Measurements from ENCODE around the gene NRXN2. TPM values are rescaled to one million over a fixed set of nuclear protein-coding genes. Genes with fewer than 3 reads are reported as not detected.

NRXN2 gene
- total and polyA plus RNA-seq, 2 of the 13 experiments (the other 11 are each of a cell fraction or from before 2014, with no cell fraction given): not detected

- TF ChIP-seq ZNF883 (CRISPR knock-in tag; IDR thresholded peaks at IDR 0.05; ENCODE audit: not compliant biosample characterization) (peak; percentile 37), ZNF33B (CRISPR knock-in tag; IDR thresholded peaks at IDR 0.05) (peak; percentile 67; the same call in 1 of the 2 replicates), HMGXB4 (CRISPR knock-in tag; IDR thresholded peaks at IDR 0.05; ENCODE audit: borderline replicate concordance in 1 of 2, low read depth in 1 of 2) (0 out of 4 replicates have a peak, but pooled peaks of 1 of the 2 experiments have one; percentile 30), THAP11 (CRISPR knock-in tag; IDR thresholded peaks at IDR 0.05) (peak; percentile 63), RFX1 (IDR thresholded peaks at IDR 0.05) (no peak), ZNF333 (CRISPR knock-in tag; IDR thresholded peaks at IDR 0.05; ENCODE audit: borderline replicate concordance) (peak; percentile 45; the same call in 1 of the 2 replicates), KDM2A (CRISPR knock-in tag; IDR thresholded peaks at IDR 0.05; ENCODE audit: borderline replicate concordance, low read depth) (peak; percentile 69), FOXC1 (CRISPR knock-in tag; IDR thresholded peaks at IDR 0.05; ENCODE audit: borderline replicate concordance) (0 out of 2 replicates have a peak, but pooled peaks have one; percentile 19), GABPB1 (CRISPR knock-in tag; IDR thresholded peaks at IDR 0.05) (peak; percentile 33; the same call in 1 of the 2 replicates), XBP1 (CRISPR knock-in tag; IDR thresholded peaks at IDR 0.05) (no peak), ISL2 (CRISPR knock-in tag; IDR thresholded peaks at IDR 0.05) (0 out of 2 replicates have a peak, but pooled peaks have one; percentile 28), CBFB (CRISPR knock-in tag; IDR thresholded peaks at IDR 0.05) (0 out of 2 replicates have a peak, but pooled peaks have one; percentile 19), RAD21 (CRISPR knock-in tag; IDR thresholded peaks at IDR 0.05) (peak; percentile 41; the same call in 1 of the 2 replicates), KDM1A (CRISPR knock-in tag; IDR thresholded peaks at IDR 0.05) (0 out of 2 replicates have a peak, but pooled peaks have one; percentile 50), STAG1 (CRISPR knock-in tag; IDR thresholded peaks at IDR 0.05) (peak; percentile 56), MTA1 (CRISPR knock-in tag; IDR thresholded peaks at IDR 0.05; ENCODE audit: borderline replicate concordance) (peak; percentile 46; the same call in 1 of the 2 replicates), ZGPAT (CRISPR knock-in tag; IDR thresholded peaks at IDR 0.05) (peak; percentile 38; the same call in 1 of the 2 replicates)
- TF ChIP-seq, protein P1, sequence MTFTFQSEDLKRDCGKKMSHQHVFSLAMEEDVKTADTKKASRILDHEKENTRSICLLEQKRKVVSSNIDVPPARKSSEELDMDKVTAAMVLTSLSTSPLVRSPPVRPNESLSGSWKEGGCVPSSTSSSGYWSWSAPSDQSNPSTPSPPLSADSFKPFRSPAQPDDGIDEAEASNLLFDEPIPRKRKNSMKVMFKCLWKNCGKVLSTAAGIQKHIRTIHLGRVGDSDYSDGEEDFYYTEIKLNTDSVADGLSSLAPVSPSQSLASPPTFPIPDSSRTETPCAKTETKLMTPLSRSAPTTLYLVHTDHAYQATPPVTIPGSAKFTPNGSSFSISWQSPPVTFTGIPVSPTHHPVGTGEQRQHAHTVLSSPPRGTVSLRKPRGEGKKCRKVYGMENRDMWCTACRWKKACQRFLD (CRISPR knock-in tag; IDR thresholded peaks at IDR 0.05; ENCODE audit: borderline replicate concordance): 0 out of 2 replicates have a peak, but pooled peaks have one; percentile 29
- TF ChIP-seq, protein P2, sequence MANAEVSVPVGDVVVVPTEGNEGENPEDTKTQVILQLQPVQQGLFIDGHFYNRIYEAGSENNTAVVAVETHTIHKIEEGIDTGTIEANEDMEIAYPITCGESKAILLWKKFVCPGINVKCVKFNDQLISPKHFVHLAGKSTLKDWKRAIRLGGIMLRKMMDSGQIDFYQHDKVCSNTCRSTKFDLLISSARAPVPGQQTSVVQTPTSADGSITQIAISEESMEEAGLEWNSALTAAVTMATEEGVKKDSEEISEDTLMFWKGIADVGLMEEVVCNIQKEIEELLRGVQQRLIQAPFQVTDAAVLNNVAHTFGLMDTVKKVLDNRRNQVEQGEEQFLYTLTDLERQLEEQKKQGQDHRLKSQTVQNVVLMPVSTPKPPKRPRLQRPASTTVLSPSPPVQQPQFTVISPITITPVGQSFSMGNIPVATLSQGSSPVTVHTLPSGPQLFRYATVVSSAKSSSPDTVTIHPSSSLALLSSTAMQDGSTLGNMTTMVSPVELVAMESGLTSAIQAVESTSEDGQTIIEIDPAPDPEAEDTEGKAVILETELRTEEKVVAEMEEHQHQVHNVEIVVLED (CRISPR knock-in tag; IDR thresholded peaks at IDR 0.05; ENCODE audit: borderline replicate concordance): 0 out of 2 replicates have a peak, but pooled peaks have one; percentile 19
- TF ChIP-seq, protein P3, sequence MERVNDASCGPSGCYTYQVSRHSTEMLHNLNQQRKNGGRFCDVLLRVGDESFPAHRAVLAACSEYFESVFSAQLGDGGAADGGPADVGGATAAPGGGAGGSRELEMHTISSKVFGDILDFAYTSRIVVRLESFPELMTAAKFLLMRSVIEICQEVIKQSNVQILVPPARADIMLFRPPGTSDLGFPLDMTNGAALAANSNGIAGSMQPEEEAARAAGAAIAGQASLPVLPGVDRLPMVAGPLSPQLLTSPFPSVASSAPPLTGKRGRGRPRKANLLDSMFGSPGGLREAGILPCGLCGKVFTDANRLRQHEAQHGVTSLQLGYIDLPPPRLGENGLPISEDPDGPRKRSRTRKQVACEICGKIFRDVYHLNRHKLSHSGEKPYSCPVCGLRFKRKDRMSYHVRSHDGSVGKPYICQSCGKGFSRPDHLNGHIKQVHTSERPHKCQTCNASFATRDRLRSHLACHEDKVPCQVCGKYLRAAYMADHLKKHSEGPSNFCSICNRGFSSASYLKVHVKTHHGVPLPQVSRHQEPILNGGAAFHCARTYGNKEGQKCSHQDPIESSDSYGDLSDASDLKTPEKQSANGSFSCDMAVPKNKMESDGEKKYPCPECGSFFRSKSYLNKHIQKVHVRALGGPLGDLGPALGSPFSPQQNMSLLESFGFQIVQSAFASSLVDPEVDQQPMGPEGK (CRISPR knock-in tag; IDR thresholded peaks at IDR 0.05): 0 out of 2 replicates have a peak, but pooled peaks have one; percentile 9
Measured at GRCh38 chr11:64723117-64723906, at the start of gene NRXN2 (continued).
